ENCODE measurements around the gene KRTAP20-2.

GRCh38 chr21:30684506-30684905 is 49.5 kb downstream of the KRTAP20-2 start:
- TF ChIP-seq CTCF (IDR thresholded peaks at IDR 0.05) (no peak), POLR2A (IDR thresholded peaks at IDR 0.05) (no peak)
